ENCODE results near the gene CCDC169.
"Not testable (repeated sequence)": the region's sequence is repeated elsewhere in the genome, so short reads cannot be mapped to it uniquely, and the experiment has no call there.

CCDC169 gene

GRCh38 chr13:36297366-36298338, at the start of gene CCDC169:
CCDC169 (minus strand) TSS chr13:36297814; CDS start chr13:36297719, 95 bp downstream.
- DNase-seq (ENCODE audit: low read depth in 2 of 2) = peak; percentile 52 to 58

GRCh38 chr13:36346222-36347083, 48.8 kb upstream of the CCDC169 start, which contains the start of gene SPART:
SPART (minus strand) TSS chr13:36346394; CDS start chr13:36335830, 10,564 bp downstream.
- DNase-seq (ENCODE audit: low read depth in 2 of 2) = peak; percentile 77 to 83

GRCh38 chr13:36345438-36346221, 48.0 kb upstream of the CCDC169 start:
- DNase-seq (ENCODE audit: low read depth in 2 of 2) = peak; percentile 18 to 24

- DNase-seq (ENCODE audit: low read depth in 2 of 2) = no peak
These were observed 47.3 kb upstream of the CCDC169 start for GRCh38 chr13:36344886-36345437.

- no peak for DNase-seq (ENCODE audit: low read depth in 2 of 2)
These were observed 46.6 kb upstream of the CCDC169 start for GRCh38 chr13:36344173-36344572.

GRCh38 chr13:36343766-36344165, 46.2 kb upstream of the CCDC169 start:
- DNase-seq (ENCODE audit: low read depth in 2 of 2) = no peak

- no peak for DNase-seq (ENCODE audit: low read depth in 2 of 2)
These were observed 45.1 kb upstream of the CCDC169 start for GRCh38 chr13:36342715-36343114.

- no peak for DNase-seq (ENCODE audit: low read depth in 2 of 2)
These were observed 44.1 kb upstream of the CCDC169 start for GRCh38 chr13:36341718-36342117.

GRCh38 chr13:36339600-36340155, 42.1 kb upstream of the CCDC169 start:
- DNase-seq (ENCODE audit: low read depth in 2 of 2) = no peak

- no peak for DNase-seq (ENCODE audit: low read depth in 2 of 2)
These were observed 40.5 kb upstream of the CCDC169 start for GRCh38 chr13:36337938-36338641.

GRCh38 chr13:36332986-36333385, 35.4 kb upstream of the CCDC169 start:
- no peak for DNase-seq (ENCODE audit: low read depth in 2 of 2)

- DNase-seq (ENCODE audit: low read depth in 2 of 2) = not testable (repeated sequence)
These were observed 34.6 kb upstream of the CCDC169 start for GRCh38 chr13:36332255-36332654.

GRCh38 chr13:36331280-36331679, 33.7 kb upstream of the CCDC169 start:
- DNase-seq (ENCODE audit: low read depth in 2 of 2) = no peak

GRCh38 chr13:36329361-36329760, 31.7 kb upstream of the CCDC169 start:
- DNase-seq (ENCODE audit: low read depth in 2 of 2) = no peak

- no peak for DNase-seq (ENCODE audit: low read depth in 2 of 2)
These were observed 31.2 kb upstream of the CCDC169 start for GRCh38 chr13:36328821-36329220.

- no peak for DNase-seq (ENCODE audit: low read depth in 2 of 2)
These were observed 28.3 kb upstream of the CCDC169 start for GRCh38 chr13:36325912-36326311.

GRCh38 chr13:36324881-36325280, 27.3 kb upstream of the CCDC169 start:
- DNase-seq (ENCODE audit: low read depth in 2 of 2) = not testable (repeated sequence)

GRCh38 chr13:36323951-36324566, 26.4 kb upstream of the CCDC169 start:
- no peak for DNase-seq (ENCODE audit: low read depth in 2 of 2)

GRCh38 chr13:36323408-36323807, 25.8 kb upstream of the CCDC169 start:
- no peak for DNase-seq (ENCODE audit: low read depth in 2 of 2)

GRCh38 chr13:36319793-36320192, 22.2 kb upstream of the CCDC169 start:
- not testable (repeated sequence) for DNase-seq (ENCODE audit: low read depth in 2 of 2)
